T follicular helper cell (primary cell): Measurements from ENCODE around the gene EAPP.
"Not testable (repeated sequence)": the region's sequence is repeated elsewhere in the genome, so short reads cannot be mapped to it uniquely, and the experiment has no call there.

Source experiments
- DNase-seq: peaks from one replicate; pipeline ENCODE4 v3.0.0-alpha.2; 2020; ENCODE audit warnings: low read depth

The EAPP gene

GRCh38 chr14:34482463-34482862 lies 57.0 kb downstream of the EAPP start:
- no peak for DNase-seq

DNA sequence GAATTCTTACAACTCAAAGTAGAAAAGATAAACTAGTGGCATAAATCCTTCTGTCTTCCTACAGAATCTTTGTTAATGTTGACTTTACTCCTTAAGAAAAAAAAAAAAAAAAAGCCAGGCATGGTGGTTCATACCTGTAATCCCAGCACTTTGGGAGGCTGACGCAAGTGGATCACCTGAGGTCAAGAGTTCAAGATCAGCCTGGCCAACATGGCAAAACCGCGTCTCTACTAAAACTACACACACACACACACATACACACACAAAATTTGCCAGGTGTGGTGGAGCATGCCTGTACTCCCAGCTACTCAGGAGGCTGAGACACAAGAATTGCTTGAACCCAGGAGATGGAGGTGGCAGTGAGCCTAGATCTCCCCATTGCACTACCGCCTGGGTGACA lies 59.8 kb downstream of the EAPP start:
- no peak for DNase-seq

- no peak for DNase-seq
These were observed 61.2 kb downstream of the EAPP start for GRCh38 chr14:34478261-34478660.

DNA sequence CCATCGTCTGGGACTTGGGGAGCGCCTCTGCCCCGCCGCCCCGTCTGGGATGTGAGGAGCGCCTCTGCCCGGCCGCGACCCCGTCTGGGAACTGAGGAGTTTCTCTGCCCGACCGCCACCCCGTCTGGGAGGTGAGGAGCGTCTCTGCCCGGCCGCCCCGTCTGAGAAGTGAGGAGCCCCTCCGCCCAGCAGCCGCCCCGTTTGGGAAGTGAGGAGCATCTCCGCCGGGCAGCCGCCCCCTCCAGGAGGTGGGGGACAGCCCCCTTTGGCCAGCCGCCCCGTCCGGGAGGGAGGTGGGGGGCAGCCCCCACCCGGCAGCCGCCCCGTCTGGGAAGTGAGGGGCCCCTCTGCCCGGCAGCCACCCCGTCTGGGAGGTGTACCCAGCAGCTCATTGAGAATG lies 63.5 kb downstream of the EAPP start:
- DNase-seq, result not testable (repeated sequence)

- no peak for DNase-seq
These were observed 64.3 kb downstream of the EAPP start for GRCh38 chr14:34475163-34475562.

- DNase-seq, result no peak
These were observed 65.3 kb downstream of the EAPP start for GRCh38 chr14:34474187-34474679.

GRCh38 chr14:34472706-34473279 lies 66.7 kb downstream of the EAPP start:
- no peak for DNase-seq

- no peak for DNase-seq
These were observed 69.2 kb downstream of the EAPP start for GRCh38 chr14:34470319-34470718.

- no peak for DNase-seq
These were observed 72.8 kb downstream of the EAPP start for GRCh38 chr14:34466691-34467090.
